Activated naive CD4-positive, alpha-beta T cell treated with anti-CD3 and anti-CD28 coated beads for 36 hours (primary cell): ENCODE measurements around the gene ALAD. TPM values are rescaled to one million over a fixed set of nuclear protein-coding genes. Genes with fewer than 3 reads are reported as not detected.

Experiments used
- total RNA-seq, 2 experiments: library from RNA; stranded (reverse); gene quantifications; one replicate each; pipeline ENCODE4 v1.2.3, GENCODE V29; 2021

Gene ALAD
- total RNA-seq, 2 experiments from 2014 or later: 16.1 to 17.7 TPM

Other genes with a start within 250 kb of the ALAD start
- 10 to 100 TPM; 14.7 to 15.8 TPM for gene FKBP15, start 180.0 kb downstream of the ALAD start, total RNA-seq
- gene SLC31A1, start 179.7 kb downstream of the ALAD start, total RNA-seq: 1 to 10 TPM; 8.1 to 8.2 TPM
- 10 to 100 TPM; 36.3 to 38.1 TPM for gene CDC26, start 125.7 kb downstream of the ALAD start, total RNA-seq
- gene PRPF4, start 125.6 kb downstream of the ALAD start, total RNA-seq: 10 to 100 TPM; 39.9 to 44.3 TPM
- gene RNF183, start 97.9 kb downstream of the ALAD start, total RNA-seq: not detected
- gene WDR31, start 61.0 kb downstream of the ALAD start, total RNA-seq: under 1 TPM; 0.81 to 0.88 TPM
- 1 to 10 TPM; 7.7 to 8.3 TPM for gene BSPRY, start 51.7 kb downstream of the ALAD start, total RNA-seq
- 1 to 10 TPM; 8.9 to 9.5 TPM for gene HDHD3, start 24.3 kb downstream of the ALAD start, total RNA-seq
- 10 to 100 TPM; 34.1 to 37.4 TPM for gene POLE3, start 9.4 kb upstream of the ALAD start, total RNA-seq
- under 1 TPM; 0.83 to 0.84 TPM for gene C9orf43, start 9.5 kb upstream of the ALAD start, total RNA-seq
- gene RGS3, start 62.4 kb upstream of the ALAD start, total RNA-seq: 10 to 100 TPM; 11.9 to 12.6 TPM